HG03135 (cell line): ENCODE measurements around the gene ZC3H4.
A peak's percentile ranks its signal among the peaks of the same experiment; 100 is the strongest.

ENCODE experiments used
- ATAC-seq: cut with Tn5 transposase; IDR thresholded peaks from one replicate; pipeline ENCODE4 v1.9.1; 2021; ENCODE audit warnings: mild to moderate bottlenecking, moderate library complexity; ENCODE audit not compliant: unreplicated experiment

The ZC3H4 gene

DNA sequence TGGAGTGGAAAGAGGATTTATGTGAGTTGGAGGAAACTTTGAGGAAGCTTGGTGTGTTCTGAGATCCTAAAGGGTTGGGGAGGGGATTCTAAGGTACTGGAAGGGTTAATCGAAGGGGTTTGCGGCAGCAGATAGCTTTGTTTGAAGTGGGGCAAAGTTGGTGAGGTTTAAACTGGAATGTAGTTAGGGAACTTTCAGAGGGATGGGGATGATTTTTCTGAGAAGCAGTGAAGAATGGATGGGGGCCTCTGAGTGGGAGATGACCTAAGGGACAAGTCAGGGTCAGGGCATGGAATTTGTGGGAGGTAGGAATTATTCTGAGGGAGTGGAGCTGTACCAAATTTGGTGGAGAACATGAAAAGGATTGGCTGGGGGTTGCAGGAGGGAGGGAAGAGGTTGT, 21.0 kb upstream of the ZC3H4 start:
- no peak for ATAC-seq

DNA sequence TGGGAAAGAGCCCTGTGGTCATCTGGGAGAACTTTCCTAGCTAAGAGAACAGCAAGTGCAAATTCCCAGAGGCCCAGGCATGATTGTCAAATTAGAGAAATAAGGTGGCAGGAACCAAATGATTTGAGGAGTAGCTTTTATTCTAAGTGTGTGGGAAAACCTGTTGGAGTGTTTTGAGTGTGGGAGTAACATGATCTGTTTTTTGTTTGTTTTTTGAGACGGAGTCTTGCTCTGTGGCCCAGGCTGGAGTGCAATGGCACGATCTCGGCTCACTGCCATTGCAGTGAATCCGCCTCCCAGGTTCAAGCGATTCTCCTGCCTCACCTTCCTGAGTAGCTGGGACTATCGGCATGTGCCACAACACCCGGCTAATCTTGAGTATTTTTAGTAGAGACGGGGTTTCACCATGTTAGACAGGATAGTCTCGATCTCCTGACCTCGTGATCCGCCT, 19.5 kb upstream of the ZC3H4 start:
- ATAC-seq, result no peak

DNA sequence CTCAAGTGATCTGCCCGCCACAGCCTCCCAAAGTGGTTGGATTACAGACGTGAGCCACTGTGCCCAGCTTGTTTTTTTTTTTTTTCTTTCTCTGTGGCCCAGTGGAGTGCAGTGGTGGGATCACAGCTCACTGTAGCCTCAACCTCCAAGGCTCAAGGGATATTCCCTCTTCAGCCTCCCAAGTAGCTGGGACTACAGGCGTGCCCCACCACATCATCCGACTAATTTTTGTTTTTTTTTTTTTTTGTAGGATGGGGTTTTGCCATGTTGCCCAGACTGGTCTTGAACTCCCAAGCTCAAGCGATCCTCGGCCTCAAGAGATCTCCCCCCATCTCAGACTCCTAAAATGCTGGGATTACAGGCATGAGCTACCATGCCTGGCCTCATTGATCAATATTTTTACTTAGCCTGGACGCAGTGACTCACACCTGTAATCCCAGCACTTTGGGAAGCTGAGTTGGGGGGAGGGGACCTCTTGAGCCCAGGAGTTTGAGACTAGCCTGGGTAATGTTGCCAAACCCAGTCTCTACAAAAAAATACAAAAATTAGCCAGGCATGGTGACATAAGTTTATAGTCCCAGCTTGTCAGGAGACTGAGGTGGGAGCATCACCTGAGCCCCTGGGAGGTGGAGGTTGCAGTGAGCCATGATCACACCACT, 18.7 kb upstream of the ZC3H4 start:
- no peak for ATAC-seq

DNA sequence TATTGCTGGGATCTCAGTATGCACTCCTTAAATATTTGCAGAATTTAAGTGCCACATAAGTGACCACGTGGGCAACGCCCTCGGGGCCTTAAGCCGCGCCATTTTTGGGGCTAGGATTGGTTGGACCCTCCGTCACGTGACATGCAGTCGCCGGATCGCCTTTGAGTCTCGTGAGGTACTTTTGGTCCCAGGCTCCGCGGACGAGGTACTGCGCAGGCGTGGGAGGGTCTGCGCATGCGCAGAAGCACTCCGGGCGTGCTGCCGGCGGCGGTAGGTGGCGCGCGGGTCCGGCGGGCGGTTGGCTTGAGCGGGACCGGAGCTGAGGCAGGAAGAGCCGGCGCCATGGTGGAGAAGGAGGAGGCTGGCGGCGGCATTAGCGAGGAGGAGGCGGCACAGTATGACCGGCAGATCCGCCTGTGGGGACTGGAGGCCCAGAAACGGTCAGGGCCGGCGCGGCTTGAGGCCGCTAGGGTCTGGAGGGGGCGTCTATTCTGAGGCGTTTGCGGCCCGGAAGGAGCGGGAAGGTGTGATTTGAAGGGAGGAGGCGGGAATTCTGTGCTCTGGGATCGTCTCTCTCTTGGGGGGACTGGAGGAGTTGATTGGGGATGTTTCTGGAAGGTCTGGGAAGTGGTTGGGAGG, 17.1 kb upstream of the ZC3H4 start, which contains the start of gene SAE1:
SAE1 (plus strand) TSS at position 247 of the 639 bp plus-strand sequence; CDS start at position 343, 96 bp downstream.
- ATAC-seq, result peak; percentile 84

DNA sequence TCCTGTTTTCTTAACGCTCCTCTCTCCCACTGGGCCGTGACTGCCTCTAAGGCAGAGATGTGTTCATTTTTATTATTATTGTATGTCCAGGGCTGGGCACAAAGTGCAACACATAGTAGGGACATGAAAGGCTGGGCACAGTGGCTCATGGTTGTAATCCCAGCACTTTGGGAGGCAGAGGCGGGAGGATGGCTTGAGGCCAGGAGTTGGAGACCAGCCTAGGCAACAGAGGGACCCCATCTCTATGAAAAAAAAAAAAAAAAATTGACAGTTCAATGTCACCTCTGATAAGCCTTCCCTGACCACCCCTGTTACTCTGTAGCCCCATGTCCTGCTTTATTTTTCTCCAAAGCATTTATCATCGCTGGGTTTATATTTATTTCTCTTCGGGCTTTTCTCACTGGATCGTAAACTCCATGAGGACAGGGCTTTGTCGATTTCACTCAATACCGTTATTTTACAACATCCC, 16.6 kb upstream of the ZC3H4 start:
- no peak for ATAC-seq

DNA sequence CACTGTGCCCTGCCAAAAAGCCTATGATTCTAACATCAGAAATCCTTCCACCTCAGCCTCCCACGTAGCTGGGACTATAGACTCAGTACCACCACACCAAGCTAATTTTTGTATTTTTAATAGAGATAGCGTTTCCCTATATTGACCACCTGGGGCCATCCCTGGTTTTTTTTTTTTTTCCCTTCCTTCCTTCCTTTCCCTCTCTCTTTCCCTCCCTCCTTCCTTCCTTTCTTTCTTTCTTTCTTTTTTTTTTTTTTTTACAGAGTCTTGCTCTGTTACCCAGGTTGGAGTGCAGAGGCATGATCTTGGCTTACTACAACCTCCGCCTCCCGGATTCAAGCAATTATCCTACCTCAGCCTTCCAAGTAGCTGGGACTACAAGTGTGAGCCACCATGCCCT, 16.0 kb upstream of the ZC3H4 start:
- ATAC-seq, result no peak

DNA sequence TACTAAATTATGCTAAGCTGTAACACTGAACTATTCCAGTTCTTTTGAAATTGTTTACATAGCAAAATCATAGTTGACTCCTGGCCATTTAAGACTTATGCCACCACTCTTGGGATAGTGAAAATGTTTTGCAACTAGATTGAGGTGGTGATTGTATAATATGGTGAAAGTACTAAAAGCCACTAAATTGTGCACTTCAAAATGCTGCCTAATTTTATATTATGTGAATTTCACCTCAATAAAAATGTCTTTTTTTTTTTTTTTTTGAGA, 12.0 kb upstream of the ZC3H4 start:
- no peak for ATAC-seq

DNA sequence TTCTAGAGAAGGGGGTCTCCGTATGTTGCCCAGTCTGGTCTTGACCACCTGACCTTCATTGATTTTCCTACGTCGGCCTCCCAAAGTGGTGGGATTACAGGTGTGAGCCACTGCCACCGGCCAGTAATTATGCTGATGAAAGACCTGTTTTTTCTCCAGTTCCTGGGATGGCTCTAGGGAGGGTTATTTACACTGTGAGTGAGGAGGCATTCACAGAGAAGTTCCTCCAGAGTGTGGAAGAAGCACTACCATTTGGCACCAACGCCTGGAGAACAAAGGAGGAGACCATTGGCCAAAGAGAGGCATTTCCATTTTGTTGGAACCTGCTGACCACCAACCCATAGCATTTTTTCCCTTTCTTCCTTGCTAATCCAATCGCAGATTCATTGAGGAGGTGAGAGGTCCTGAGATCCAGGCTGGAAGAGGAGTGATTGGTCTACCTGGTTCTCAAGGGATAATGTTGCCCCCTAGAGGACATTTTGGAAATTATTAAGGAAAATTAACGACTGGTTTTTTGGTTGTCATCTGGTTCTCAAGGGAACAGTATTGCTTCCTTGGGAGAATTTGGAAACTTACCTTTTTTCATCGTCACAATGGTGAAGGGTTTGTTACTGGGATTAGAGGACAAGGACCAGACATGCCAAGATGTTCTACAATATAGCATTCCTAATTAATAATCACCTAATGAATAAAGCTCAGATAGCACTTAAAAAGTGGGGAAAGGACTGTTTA, 11.5 kb upstream of the ZC3H4 start:
- ATAC-seq, result no peak

DNA sequence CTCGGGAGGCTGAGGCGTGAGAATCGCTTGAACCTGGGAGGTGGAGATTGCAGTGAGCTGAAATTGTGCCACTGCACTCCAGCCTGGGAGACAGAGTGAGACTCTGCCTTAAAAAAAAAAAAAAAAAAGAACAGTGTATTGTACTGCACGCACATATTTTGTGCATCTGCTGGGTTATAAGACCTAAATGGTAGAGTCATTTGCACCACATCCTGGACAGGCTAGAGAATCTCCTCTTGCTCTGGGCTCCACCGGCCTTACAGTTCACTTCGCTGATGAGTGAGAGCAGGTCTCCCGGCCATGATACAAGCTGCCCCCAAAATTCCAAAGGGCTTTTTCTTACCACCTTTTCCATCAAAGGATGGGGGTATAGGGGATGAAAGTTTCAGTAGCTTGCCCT, 9.8 kb upstream of the ZC3H4 start:
- ATAC-seq, result no peak

DNA sequence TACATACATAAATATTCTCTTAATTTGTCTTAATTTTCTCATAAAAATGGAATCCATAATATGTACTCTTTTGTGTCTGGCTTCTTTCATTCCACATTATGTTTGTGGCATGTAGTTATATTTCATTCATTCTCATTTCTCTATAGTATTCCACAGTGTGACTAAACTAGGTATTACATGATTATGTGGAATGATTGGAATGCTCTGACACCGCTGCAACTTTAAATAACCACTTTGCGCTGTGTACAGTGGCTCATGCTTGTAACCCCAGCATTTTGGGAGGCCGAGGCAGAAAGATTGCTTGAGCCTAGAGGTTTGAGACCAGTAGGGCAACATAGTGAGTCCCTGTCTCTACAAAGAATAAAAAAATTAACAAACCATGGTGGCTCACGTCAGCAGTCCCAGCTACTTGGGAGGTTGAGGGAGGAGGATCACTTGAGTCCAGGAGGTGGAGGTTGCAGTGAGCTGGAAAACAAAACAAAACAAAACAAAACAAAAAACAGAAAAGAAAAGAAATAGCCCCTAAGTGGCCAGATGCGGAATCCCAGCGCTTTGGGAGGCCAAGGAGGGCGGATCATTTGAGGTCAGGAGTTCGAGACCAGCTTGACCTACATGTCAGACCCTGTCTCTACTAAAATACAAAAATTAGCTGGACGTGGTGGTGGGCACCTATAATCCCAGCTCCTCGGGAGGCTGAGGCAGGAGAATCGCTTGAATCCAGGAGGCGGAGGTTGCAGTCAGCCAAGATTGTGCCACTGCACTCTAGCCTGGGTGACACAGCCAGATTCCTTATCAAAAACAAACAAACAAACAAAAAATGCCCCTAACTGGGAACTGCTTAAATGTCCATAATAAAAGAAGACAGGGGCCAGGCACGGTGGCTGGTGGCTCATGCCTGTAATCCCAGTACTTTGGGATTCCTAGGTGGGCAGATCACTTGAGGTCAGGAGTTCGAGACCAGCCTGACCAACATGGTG, 9.1 kb upstream of the ZC3H4 start:
- ATAC-seq, result no peak

DNA sequence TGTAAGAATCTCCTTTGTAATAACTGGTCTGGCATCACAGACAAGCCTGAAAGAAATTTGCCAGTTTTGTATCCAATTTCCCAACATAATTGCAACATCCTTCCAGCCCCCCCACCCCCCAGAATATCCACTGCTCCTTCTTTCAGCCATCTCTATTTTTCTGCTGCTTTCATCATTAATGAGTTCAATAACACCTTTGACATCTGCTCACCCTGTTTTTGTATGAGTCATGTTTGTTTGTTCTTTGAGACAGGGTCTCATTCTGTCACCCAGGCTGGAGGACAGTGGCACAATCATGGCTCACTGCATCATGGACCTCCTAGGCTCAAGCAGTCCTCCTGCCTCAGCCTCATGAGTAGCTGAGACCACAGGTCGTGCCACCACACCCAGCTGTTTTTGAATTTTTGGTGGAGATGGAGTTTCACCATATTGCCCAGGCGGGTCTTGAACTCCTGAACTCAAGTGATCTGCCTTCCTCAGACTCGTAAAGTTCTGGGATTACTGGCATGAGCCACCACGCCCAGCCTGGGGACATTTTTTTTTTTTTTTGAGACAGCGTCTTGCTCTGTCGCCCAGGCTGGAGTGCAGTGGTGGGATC, 7.0 kb upstream of the ZC3H4 start:
- ATAC-seq, result no peak

DNA sequence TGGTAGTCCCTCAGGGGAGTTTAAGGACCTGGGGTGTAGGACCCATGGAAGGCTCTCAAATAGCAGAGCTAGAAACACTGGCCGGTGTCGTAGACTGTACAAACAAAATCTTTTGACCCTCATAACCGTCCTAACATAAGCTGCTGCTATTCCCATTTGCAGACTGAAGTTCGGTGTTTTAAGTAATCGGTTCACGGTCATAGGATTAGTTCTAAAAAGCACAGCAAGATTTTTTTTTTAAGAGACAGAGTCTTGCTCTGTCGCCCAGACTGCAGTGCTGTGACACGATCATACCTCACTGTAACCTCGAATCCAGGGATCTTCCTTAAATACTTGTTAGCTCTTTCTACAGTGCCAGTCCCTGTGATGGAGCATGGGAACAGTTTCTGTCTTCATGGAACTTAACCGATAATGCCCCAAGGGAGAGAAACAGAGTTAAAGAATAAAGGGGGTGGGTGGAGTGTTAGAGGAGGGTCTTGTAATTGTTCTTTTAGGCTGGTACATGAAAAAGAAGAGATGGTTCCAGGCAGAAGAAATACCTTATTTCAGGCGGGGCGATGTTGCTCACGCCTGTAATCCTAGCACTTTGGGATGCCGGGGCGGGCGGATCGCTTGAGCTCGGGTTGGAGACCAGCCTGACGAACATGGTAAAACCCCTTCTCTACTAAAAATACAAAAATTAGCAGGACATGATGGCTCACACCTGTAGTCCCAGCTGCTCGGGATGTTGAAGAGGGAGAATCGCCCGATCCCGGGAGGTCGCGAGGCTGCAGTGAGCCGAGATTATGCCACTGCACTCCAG, 475 bp upstream of the ZC3H4 start:
- no peak for ATAC-seq

DNA sequence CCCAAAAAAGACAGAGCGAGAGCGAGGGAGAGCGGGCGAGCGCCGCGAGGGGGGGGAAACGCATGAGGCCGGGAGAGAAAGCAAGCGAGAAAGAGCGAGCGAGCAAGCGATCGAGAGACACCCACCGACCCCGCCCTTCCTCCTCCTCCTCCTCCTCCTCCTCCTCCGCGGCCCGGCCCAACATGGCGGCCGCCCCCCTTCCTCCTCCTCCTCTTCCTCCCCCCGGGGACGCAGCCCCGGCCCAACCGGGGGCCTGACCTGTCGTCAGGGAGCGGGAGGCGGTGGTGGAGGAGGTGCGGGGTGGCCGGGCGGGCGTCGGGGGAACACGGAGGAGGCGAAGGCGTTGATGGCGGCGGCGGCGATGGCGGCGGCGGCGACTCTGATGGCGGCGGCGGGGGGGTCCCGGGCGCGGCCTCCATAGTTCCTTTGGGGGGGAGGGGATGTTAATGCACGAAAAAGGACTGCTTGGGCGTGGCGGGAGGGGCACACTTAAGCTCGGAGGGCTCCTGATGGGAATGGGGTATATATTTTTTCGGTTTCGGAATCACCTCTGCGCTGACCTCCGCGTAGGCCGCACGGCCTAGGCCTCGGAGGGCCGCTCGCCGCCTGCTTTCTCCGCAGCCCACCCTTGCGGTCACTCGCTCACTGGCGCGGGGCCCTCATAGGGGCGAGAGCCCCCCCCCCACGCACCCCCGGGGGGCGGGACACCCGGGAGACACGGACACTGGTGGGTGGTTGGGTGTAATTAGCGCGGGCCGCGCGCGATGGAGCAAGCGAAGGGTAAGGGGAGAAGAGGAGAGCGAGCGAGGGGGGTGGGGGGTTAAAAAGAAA, 1.2 kb downstream of the ZC3H4 start:
- peak; percentile 15 for ATAC-seq

DNA sequence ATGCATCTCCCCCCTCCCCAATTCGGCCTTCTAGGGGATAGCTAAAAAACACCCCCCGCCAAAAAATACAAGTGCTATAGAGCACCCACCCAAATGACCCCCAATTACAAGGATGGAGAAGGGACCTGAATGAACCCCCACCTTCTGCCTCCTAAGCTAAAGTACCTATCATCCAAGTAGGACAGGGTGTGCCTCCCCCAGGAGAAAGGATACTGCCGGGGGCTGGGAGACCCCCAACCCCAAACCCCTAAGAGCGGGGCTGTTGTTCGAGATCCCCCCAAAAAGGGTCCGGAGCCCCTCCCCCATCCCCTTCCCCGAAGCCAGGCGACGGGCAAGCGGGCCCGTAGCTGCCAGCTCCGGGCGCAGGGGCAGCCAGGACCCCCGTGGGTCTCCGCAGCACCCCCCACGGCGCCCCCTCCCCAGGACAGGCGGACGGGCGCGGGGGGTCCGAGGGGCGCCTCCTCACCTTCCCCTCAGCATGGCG, 1.9 kb downstream of the ZC3H4 start:
- ATAC-seq, result no peak

DNA sequence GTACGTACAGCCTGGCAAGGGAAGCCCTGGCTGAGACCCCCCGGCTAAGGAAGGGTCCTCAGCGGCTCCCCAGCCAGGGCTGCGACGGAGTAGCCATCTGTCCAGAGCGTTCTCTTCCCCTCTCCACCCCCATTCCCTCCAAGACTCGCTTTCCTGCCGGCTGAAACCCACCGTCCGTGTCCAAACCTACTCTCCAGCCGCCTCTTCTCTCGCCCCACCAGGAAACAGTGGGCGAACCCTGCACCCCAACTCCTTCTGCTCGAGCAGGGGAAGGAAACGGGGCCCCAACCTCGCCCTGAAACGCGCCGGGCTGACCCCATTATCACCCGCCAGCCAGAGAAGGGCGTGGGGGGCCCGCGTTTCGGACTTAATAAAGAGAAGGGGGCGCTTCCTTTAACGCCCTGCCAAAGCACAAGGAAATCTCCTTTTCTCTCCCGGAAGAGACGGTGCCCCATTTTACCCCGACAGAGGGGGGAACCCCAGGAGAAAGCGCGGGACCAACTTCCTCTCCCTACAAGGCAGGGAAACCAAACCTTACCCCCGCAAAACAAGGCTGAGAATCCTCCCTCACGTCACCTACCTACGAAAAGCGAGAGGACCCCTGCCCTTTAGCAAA, 2.5 kb downstream of the ZC3H4 start:
- no peak for ATAC-seq

DNA sequence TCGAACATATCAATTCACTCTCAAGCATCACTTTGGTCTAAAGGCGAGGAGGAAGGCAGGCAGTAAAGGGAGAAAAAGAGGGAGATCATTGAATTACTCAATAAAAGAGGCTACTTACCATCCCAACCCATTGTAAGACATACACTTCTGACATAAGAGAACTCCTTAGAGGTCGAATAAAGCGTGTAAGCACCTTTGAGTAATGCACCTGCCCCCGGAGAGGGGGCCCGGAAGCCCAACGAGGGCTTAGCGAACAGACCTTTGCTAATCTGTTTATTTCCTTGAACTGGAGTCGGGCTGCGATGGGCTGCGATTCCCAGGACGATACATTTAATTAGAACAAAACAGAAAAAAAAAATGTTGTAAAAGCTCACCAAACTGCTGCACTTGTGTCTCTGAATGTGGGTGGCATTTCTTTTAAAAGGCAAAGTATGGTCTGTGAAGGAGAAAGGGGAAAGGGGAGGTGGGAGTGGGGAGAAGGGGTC, 3.0 kb downstream of the ZC3H4 start:
- no peak for ATAC-seq

DNA sequence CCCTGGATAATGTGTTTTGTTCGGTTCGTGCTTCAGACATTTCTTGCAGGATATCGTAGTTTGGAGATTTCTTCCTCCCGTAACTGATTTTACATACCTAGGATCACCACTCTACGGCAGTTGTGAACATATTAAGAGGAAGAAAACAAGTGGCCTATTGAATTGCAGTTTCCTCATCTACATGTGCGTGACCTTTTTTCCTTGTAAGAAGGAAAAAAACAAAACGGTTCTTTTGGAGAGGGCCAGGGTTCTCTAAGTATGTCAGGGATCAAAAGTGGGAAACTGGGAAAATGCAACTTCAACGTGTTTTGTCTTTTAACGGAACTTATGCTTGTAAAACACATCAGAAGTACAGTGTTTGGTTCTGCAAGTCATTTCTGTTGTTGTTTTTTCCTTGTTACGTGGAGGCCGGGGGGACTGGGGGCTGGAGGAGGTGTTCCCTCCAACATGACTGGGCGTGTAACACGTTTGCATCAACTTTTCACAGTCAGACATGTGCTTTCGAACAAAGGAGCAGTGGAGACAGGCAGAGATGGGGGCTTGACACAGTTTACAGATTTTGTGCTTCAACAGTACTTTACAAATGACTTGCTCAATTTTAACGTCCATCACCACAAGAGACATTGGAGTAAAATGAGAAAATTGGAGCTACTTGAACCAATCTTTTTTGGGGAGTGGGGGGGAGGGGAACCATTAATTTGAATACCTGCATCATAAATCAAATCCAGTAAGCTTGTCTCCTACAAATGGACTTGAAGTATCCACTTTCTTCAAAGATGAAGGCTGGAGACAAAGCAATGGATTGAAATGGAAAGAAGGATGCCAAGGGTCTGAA, 3.8 kb downstream of the ZC3H4 start:
- ATAC-seq, result no peak
